GM12873 (cell line): ENCODE data around the gene FAM181B.

ENCODE experiments used
- TF ChIP-seq, protein P1 (sequence below): IDR thresholded peaks from 2 replicates; pipeline ENCODE4 v1.5.1; 2012; ENCODE audit warnings: low read depth, mild to moderate bottlenecking, moderate library complexity, low read length, control low read depth; ENCODE audit not compliant: insufficient read depth; ENCODE audit errors: missing control alignments

Gene FAM181B

DNA sequence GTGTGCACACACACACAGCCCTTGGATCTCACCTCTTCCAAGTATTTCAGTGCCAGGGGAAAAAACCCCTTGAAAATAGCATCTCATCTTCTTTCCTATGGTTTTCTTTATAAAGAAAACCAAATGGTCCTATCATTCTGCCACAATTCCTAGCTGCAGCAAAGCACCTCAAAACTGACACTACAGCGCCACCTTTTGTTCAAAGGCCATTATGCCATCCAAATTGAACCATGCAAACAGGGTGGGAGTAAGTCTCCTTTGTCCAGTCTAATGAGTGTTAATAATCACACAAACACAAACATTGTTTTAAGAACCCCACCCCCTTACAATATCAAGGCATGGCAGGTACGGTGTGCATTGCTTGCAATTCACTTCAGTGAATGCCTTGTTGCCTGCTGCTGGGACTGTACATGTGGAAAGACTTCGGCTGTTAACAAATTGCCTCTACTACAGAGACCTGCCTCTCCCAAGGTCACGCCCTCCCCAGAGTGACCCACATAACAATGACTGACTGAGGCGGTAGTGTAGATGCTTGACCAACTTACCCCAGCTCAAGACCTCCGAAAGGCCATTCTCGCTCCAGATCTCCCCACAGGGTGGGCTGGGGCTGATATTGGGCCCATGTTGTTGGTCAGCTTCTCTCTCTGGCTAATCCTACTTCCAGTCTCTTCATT is 31.7 kb downstream of the FAM181B start:
- TF ChIP-seq, protein P1, sequence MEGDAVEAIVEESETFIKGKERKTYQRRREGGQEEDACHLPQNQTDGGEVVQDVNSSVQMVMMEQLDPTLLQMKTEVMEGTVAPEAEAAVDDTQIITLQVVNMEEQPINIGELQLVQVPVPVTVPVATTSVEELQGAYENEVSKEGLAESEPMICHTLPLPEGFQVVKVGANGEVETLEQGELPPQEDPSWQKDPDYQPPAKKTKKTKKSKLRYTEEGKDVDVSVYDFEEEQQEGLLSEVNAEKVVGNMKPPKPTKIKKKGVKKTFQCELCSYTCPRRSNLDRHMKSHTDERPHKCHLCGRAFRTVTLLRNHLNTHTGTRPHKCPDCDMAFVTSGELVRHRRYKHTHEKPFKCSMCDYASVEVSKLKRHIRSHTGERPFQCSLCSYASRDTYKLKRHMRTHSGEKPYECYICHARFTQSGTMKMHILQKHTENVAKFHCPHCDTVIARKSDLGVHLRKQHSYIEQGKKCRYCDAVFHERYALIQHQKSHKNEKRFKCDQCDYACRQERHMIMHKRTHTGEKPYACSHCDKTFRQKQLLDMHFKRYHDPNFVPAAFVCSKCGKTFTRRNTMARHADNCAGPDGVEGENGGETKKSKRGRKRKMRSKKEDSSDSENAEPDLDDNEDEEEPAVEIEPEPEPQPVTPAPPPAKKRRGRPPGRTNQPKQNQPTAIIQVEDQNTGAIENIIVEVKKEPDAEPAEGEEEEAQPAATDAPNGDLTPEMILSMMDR, result peak; percentile 68

DNA sequence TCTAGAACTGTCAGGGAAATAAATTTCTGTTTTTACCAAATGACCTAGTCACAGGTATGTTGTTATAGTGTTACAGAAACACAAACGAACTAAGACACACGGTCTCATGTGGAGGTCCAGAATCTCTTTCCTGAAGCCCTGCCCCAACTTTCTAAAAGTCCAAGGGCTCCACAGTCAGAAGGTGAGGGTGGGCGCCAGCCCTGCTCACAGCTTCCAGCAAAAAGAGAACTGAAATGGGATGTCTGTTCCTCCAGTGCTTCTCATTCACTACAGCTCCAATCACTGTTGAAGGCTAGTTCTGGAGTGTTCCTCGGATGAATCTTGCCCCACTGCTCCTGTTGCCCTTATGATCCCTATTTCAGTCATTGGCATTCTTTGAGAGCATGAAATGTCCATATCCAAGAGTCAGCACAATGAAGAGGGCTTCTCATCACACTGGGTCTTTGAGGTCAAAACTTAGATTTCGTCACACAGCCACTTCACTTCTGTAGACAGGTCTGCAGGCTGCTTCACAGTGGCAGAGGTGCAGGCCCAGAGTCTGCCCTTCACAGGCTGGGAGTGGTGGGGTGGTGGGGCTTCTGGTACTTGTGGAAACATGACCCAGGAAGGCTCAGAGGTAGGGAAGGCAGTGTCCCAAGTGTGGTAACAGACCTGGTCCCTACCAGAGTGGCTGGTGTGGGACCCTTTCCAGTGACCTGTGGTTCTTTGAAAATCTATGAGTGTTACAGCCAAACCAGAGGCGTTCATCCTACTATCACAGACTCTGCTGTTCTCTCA is 34.9 kb downstream of the FAM181B start:
- TF ChIP-seq, protein P1, result no peak

DNA sequence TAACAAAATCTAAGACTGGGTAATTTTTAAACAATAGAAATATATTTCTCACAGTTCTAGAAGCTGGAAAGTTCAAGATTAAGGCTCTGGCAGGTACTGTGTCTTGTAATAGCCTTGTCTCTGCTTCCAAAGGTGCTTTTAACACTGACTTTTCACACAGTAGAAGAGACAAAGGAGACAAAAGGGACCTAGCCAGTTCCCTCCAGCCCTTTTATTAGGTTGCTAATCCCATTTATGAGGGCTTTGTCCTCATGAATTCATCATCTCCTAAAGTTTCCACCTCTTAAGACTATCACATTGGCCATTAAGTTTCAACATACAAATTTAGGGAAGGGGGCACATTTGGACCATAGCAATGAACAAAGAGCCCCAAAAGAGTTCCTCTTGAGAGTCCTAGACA is 40.7 kb downstream of the FAM181B start:
- TF ChIP-seq, protein P1, result no peak

DNA sequence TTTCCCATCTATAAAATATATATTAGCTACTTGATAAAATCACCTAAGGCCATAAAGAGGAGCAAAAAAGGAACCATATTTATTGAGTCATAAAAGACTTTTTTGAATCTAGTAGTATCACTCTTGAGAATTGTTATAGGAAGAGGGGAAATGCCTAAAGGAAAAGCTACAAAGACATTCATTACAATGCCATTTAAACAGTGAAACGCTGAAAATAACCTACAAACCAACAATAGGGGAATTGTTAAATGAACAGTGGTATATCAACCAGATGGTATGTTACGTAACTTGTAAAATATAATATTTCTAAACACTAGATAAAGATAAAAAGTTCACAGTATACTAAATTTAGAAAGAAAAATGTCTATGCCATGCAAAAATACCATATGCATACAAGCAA is 47.5 kb downstream of the FAM181B start:
- TF ChIP-seq, protein P1, result no peak

DNA sequence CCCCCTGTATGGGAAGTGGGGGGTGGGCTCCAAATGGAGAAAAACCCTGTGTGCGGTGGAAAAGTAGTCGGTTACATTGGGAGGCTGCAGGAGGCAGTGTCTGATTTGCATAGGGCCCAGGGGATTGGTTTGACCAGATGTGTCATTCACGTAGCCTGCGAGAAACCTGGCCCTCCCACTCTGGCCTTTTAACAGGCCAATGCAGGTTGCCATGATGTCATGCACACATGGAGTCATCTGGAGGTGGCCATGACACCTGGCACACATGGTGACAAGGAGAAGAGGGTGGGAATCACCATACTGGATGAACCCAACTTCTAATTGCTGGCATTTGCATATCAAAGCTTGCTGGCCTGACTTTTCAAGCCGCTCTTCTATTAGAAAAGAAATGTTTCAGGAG is 50.6 kb downstream of the FAM181B start:
- TF ChIP-seq, protein P1, result no peak

DNA sequence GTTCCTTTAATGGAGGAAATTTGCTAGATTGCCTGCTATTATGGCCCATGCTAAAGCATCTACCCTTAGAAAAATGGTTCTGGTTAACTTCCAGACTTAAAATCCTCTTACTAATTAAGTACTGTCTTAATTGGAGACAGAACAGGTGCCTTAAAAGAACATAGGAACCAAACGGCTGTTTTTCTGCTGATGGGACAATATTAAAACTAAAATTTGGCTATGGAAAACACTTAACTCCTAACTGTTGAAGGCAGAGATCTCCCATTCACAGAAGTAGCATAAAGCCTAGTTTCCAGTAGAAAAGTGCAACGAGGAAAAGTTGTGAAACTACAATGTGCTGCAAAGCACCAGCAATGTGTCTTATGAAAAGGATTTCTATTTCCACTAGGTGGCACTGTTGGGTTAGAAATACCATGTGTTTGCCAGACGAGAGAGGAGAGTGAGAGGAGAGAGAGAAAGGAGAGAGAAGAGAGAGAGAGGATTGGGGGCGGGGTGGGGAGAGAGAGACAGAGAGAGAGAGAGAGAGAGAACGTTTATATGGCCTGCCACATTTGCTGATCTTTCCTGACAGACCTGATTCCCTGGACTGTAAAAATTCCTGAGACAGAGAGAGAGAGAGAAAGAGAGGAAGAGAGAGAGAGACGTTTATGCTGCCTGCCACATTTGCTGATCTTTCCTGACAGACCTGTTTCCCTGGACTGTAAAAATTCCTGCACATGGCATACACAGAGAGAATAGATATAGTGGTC is 51.5 kb downstream of the FAM181B start:
- TF ChIP-seq, protein P1, result peak; percentile 56

DNA sequence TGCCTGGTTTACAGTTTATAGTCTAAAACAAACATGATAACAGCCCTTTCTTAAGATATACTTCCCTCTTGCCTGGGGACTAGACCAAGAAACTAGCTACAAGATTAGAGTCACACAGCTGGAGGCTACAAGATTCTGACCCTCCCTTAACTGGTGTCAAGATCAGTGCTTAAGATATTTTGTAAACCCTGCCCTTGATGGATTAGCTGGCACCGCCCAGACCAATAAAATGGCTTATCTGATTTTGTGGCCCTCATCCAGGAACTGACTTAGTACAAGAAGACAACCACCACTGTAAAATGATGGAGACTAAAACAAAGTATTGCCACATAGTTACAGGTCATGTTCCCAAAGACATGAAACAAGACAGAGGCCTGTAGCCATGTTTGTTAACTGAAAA is 53.4 kb downstream of the FAM181B start:
- TF ChIP-seq, protein P1, result no peak
